ENCODE measurements around the gene ZNF483.
A peak's percentile ranks its signal among the peaks of the same experiment; 100 is the strongest.

DNA sequence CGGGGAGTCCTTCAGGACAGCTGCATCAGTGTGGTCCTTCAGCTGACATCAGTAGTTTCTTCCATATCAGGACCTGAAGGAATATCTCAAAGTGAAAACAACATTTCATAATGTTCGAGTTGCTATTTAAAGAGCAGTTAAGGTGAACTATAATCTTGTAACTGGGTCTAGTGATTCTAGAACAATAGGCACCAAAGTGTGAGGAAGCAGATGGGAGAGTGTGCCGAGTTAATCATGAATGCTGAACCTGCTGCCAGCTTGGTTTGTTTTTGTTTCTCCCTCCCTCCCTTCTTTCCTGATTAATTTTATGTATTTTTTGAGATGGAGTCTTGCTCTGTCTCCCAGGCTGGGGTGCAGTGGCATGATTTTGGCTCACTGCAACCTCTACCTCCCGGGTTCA is 78.1 kb downstream of the ZNF483 start:
- TF ChIP-seq, protein P1, sequence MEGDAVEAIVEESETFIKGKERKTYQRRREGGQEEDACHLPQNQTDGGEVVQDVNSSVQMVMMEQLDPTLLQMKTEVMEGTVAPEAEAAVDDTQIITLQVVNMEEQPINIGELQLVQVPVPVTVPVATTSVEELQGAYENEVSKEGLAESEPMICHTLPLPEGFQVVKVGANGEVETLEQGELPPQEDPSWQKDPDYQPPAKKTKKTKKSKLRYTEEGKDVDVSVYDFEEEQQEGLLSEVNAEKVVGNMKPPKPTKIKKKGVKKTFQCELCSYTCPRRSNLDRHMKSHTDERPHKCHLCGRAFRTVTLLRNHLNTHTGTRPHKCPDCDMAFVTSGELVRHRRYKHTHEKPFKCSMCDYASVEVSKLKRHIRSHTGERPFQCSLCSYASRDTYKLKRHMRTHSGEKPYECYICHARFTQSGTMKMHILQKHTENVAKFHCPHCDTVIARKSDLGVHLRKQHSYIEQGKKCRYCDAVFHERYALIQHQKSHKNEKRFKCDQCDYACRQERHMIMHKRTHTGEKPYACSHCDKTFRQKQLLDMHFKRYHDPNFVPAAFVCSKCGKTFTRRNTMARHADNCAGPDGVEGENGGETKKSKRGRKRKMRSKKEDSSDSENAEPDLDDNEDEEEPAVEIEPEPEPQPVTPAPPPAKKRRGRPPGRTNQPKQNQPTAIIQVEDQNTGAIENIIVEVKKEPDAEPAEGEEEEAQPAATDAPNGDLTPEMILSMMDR (IDR thresholded peaks at IDR 0.05), result no peak
- TF ChIP-seq POLR2A (IDR thresholded peaks at IDR 0.05) (no peak), POLR2AphosphoS5 (IDR thresholded peaks at IDR 0.05) (peak in 1 of 3 donors; percentile 49), EP300 (IDR thresholded peaks at IDR 0.05) (no peak)
